ENCODE data around the gene NTF3. TPM values are rescaled to one million over a fixed set of nuclear protein-coding genes. Genes with fewer than 3 reads are reported as not detected.

The NTF3 gene
- total and polyA plus RNA-seq, 5 donors = 0.53 to 1.9 (median 1.7) TPM

DNA sequence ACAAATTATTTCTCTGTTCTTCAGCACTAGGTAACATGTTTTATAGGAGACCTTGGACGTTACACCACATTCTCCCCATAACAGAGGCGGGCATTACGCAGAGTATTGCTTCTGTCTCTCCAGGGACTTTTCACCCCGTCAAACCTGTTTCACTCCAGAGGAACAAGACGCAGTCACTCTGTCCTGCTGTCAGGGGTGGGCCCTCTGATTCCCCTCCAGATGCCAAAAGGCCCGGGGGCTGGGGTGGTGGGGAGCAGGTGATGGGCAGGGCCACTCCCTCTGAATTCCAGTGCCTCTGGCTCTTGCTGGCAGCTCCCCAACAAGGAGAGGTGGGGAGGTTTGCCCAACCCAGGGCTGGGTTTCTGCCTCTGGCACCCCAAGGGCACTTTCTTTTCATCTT is 71.9 kb downstream of the NTF3 start:
- ATAC-seq = no peak

DNA sequence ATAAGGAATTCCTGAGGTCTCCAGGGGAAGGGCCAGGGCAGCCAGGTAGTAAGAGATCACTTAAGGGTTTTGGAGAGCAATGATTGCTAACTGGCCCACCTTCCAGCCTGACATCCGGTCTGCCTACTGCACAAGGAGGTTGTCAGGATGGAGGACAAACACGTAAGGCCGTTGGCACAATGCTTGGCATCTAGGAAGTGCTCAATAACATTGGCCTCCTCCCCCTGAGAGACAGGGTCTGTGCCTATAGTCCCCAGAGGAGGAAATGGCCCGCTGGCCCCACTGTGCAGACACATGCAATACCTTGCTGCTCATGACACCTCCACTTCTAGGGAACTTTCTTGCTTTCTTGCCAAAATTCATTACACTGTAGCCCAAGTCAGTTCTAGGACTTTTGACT is 73.2 kb downstream of the NTF3 start:
- DNase-seq = no peak
- intact Hi-C loops (cut with DNase I) = no loop called here
- H3K4me1 ChIP-seq (ENCODE audit: control insufficient read depth, insufficient read depth, low read length) = peaks cover 6% of the 10 kb centered on the region
- WGBS = 93% methylated on average over 4 of the region's 4 CpGs
- H3K27ac ChIP-seq (ENCODE audit: low read length) = no peak overlapping the region
- ATAC-seq = no peak
- no peaks in the 10 kb centered on the region for H3K9me3 ChIP-seq (ENCODE audit: control insufficient read depth, low read length)
- no peak overlapping the region for H3K4me3 ChIP-seq (ENCODE audit: low read length)
- H3K27me3 ChIP-seq (ENCODE audit: control insufficient read depth, insufficient read depth) = no peaks in the 10 kb centered on the region

More for the DNA sequence above, 71.9 kb downstream of the NTF3 start:
- Histone ChIP-seq H3K27ac (ENCODE audit: low read length) (no peak overlapping the region), H3K27me3 (ENCODE audit: control insufficient read depth, insufficient read depth) (no peaks in the 10 kb centered on the region), H3K9me3 (ENCODE audit: control insufficient read depth, low read length) (no peaks in the 10 kb centered on the region), H3K4me1 (ENCODE audit: control insufficient read depth, insufficient read depth, low read length) (peaks cover 6% of the 10 kb centered on the region), H3K4me3 (ENCODE audit: low read length) (no peak overlapping the region)
- DNase-seq = no peak
- intact Hi-C loops (cut with DNase I) = no loop called here
- 88% methylated on average over 6 of the region's 6 CpGs for WGBS

- peaks cover 6% of the 10 kb centered on the region for H3K4me1 ChIP-seq (ENCODE audit: control insufficient read depth, insufficient read depth, low read length)
- no peak overlapping the region for H3K27ac ChIP-seq (ENCODE audit: low read length)
These were observed 73.8 kb downstream of the NTF3 start for GRCh38 chr12:5505751-5506150.

GRCh38 chr12:5506295-5506694 is 74.4 kb downstream of the NTF3 start:
- 85% methylated on average over 4 of the region's 4 CpGs for WGBS
- intact Hi-C loops (cut with DNase I) = no loop called here
- Histone ChIP-seq H3K4me1 (ENCODE audit: control insufficient read depth, insufficient read depth, low read length) (peaks cover 6% of the 10 kb centered on the region), H3K9me3 (ENCODE audit: control insufficient read depth, low read length) (no peaks in the 10 kb centered on the region), H3K27me3 (ENCODE audit: control insufficient read depth, insufficient read depth) (no peaks in the 10 kb centered on the region), H3K4me3 (ENCODE audit: low read length) (no peak overlapping the region), H3K27ac (ENCODE audit: low read length) (no peak overlapping the region)
- DNase-seq = no peak
- ATAC-seq = no peak

More at GRCh38 chr12:5505751-5506150, 73.8 kb downstream of the NTF3 start:
- ATAC-seq (no peak), DNase-seq (no peak)
- intact Hi-C loops (cut with DNase I) = no loop called here
- WGBS = 90% methylated on average over 2 of the region's 2 CpGs
- no peak overlapping the region for H3K4me3 ChIP-seq (ENCODE audit: low read length)
- no peaks in the 10 kb centered on the region for H3K9me3 ChIP-seq (ENCODE audit: control insufficient read depth, low read length)
- no peaks in the 10 kb centered on the region for H3K27me3 ChIP-seq (ENCODE audit: control insufficient read depth, insufficient read depth)

GRCh38 chr12:5506821-5507231 is 74.9 kb downstream of the NTF3 start:
- DNase-seq (peak; percentile 32 to 77 (median 74)), ATAC-seq (peak; percentile 42 to 49)
- 31% methylated on average over 6 of the region's 6 CpGs for WGBS
- Histone ChIP-seq H3K27me3 (ENCODE audit: control insufficient read depth, insufficient read depth) (no peaks in the 10 kb centered on the region), H3K4me3 (ENCODE audit: low read length) (no peak overlapping the region), H3K9me3 (ENCODE audit: control insufficient read depth, low read length) (no peaks in the 10 kb centered on the region), H3K4me1 (ENCODE audit: control insufficient read depth, insufficient read depth, low read length) (peaks cover 6% of the 10 kb centered on the region), H3K27ac (ENCODE audit: low read length) (no peak overlapping the region)
- intact Hi-C loops (cut with DNase I) = no loop called here

GRCh38 chr12:5507401-5507935 is 75.6 kb downstream of the NTF3 start:
- DNase-seq (no peak), ATAC-seq (no peak)
- Histone ChIP-seq H3K4me1 (ENCODE audit: control insufficient read depth, insufficient read depth, low read length) (peaks cover 6% of the 10 kb centered on the region), H3K27ac (ENCODE audit: low read length) (no peak overlapping the region), H3K4me3 (ENCODE audit: low read length) (no peak overlapping the region), H3K27me3 (ENCODE audit: control insufficient read depth, insufficient read depth) (no peaks in the 10 kb centered on the region), H3K9me3 (ENCODE audit: control insufficient read depth, low read length) (no peaks in the 10 kb centered on the region)
- intact Hi-C loops (cut with DNase I) = no loop called here
- WGBS = 83% methylated on average over 8 of the region's 8 CpGs

DNA sequence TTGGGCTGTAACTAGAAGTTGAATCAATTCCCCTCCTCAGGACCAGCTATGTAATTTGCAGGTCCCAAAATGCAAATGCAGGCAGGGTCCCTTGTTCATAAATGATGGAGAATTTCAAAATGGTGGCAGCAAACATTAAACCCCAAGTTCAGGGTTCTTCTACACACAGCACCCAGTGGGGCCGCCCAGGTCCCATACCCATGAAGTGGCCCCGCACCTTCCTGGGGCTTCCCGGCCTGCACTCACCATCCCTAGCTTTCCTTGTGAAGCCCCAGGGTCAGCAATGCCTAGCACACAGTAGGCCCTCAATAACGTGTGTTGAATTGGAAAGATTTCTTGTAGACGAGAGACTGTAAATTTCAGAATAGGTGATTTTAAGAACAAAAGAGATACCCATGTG is 76.0 kb downstream of the NTF3 start:
- ATAC-seq (no peak), DNase-seq (no peak)
- Histone ChIP-seq H3K9me3 (ENCODE audit: control insufficient read depth, low read length) (no peaks in the 10 kb centered on the region), H3K4me3 (ENCODE audit: low read length) (no peak overlapping the region), H3K27me3 (ENCODE audit: control insufficient read depth, insufficient read depth) (no peaks in the 10 kb centered on the region), H3K4me1 (ENCODE audit: control insufficient read depth, insufficient read depth, low read length) (peaks cover 6% of the 10 kb centered on the region), H3K27ac (ENCODE audit: low read length) (no peak overlapping the region)
- intact Hi-C loops (cut with DNase I) = no loop called here
- 96% methylated on average over 5 of the region's 5 CpGs for WGBS

DNA sequence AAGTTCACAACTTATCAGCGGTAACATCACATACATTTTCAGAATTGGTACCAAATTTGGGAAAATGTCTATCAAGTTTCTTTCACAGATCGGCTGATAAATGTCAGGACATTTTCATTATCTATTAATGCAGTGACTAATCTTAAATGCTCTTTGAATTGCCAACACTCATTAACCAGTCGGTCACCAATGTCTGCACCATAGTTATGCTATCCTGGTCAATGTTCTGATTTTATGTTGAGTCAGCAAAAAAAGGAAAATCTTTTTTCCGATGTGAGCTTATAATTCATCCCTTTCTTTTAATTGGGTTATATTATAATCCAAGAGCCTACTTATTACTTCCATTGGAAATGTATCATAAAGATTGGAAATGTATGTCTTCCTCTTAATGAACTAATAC is 77.2 kb downstream of the NTF3 start:
- intact Hi-C loops (cut with DNase I) = no loop called here
- Histone ChIP-seq H3K27me3 (ENCODE audit: control insufficient read depth, insufficient read depth) (no peaks in the 10 kb centered on the region), H3K4me3 (ENCODE audit: low read length) (no peak overlapping the region), H3K4me1 (ENCODE audit: control insufficient read depth, insufficient read depth, low read length) (peaks cover 6% of the 10 kb centered on the region), H3K27ac (ENCODE audit: low read length) (no peak overlapping the region), H3K9me3 (ENCODE audit: control insufficient read depth, low read length) (no peaks in the 10 kb centered on the region)
- DNase-seq (no peak), ATAC-seq (no peak)
- WGBS = 94% methylated on average over 4 of the region's 4 CpGs

- ATAC-seq (no peak), DNase-seq (no peak)
- intact Hi-C loops (cut with DNase I) = no loop called here
- Histone ChIP-seq H3K4me1 (ENCODE audit: control insufficient read depth, insufficient read depth, low read length) (peaks cover 6% of the 10 kb centered on the region), H3K27ac (ENCODE audit: low read length) (no peak overlapping the region), H3K4me3 (ENCODE audit: low read length) (no peak overlapping the region), H3K27me3 (ENCODE audit: control insufficient read depth, insufficient read depth) (no peaks in the 10 kb centered on the region), H3K9me3 (ENCODE audit: control insufficient read depth, low read length) (no peaks in the 10 kb centered on the region)
- 94% methylated on average over 7 of the region's 7 CpGs for WGBS
These were observed 77.6 kb downstream of the NTF3 start for GRCh38 chr12:5509557-5509956.

GRCh38 chr12:5510251-5510805 is 78.4 kb downstream of the NTF3 start:
- peaks cover 6% of the 10 kb centered on the region for H3K4me1 ChIP-seq (ENCODE audit: control insufficient read depth, insufficient read depth, low read length)
- no peaks in the 10 kb centered on the region for H3K27me3 ChIP-seq (ENCODE audit: control insufficient read depth, insufficient read depth)
- no peak for ATAC-seq
- H3K9me3 ChIP-seq (ENCODE audit: control insufficient read depth, low read length) = no peaks in the 10 kb centered on the region
- H3K27ac ChIP-seq (ENCODE audit: low read length) = no peak overlapping the region
- DNase-seq = no peak
- H3K4me3 ChIP-seq (ENCODE audit: low read length) = no peak overlapping the region
- 71% methylated on average over 9 of the region's 9 CpGs for WGBS
- intact Hi-C loops (cut with DNase I) = no loop called here

DNA sequence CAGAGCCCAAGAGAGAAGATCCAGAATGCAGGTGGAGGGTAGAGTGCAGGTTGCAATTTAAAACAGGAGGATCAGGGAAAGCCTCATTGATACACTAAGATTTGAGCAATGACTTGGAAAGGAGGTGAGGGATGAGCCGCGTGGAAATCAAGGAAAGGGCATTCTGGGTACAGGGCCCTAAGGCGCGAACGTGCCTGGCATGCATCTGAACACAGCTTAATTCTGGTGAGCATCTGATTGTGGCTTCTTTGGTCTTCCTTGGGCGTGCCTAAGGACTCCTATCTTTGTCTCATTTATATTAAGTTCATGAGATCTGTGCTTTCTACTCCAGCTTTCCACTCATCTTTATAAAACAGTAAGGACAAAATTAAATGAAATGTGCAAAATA is 79.3 kb downstream of the NTF3 start:
- H3K27me3 ChIP-seq (ENCODE audit: control insufficient read depth, insufficient read depth) = no peaks in the 10 kb centered on the region
- no peak for DNase-seq
- ATAC-seq = no peak
- intact Hi-C loops (cut with DNase I) = no loop called here
- H3K4me3 ChIP-seq (ENCODE audit: low read length) = no peak overlapping the region
- no peak overlapping the region for H3K27ac ChIP-seq (ENCODE audit: low read length)
- WGBS = 59% methylated on average over 6 of the region's 6 CpGs
- H3K9me3 ChIP-seq (ENCODE audit: control insufficient read depth, low read length) = no peaks in the 10 kb centered on the region
- peaks cover 6% of the 10 kb centered on the region for H3K4me1 ChIP-seq (ENCODE audit: control insufficient read depth, insufficient read depth, low read length)
